GDM1 (cell line): ENCODE results near the gene MCM3AP.

Source experiments
- DNase-seq: peaks from one replicate; lab custom pipeline; 2025; lab: John Stamatoyannopoulos, UW

MCM3AP gene

DNA sequence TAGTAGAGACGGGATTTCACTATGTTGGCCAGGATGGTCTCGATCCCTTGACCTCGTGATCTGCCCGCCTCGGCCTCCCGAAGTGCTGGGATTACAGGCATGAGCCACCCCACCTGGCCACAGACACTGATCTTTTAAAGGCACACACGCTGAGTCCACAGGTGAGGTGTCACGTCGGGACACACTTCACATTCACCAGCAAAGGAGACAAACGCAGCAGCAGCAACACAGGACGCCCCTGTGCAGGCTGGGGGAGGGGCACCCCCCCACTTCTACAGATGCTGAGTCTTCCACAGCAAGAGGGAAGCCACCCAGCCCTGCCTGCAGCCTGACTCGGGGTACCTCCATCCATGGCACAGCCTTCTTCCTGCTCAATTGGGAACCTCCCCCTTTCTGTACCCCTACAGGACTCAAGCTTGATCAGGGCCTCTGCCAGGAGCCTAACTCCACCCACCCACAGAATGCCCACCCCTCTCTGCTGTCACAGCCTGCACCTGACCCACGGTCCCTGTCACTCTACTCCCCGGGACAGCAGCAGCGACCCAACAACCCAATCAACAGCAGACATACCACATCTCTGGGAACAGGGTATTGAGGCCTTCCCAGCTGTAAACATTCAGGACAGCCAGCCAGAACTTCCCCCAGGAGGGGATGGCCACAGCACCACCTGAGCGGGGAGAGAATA is 66.4 kb downstream of the MCM3AP start:
- no peak for DNase-seq

DNA sequence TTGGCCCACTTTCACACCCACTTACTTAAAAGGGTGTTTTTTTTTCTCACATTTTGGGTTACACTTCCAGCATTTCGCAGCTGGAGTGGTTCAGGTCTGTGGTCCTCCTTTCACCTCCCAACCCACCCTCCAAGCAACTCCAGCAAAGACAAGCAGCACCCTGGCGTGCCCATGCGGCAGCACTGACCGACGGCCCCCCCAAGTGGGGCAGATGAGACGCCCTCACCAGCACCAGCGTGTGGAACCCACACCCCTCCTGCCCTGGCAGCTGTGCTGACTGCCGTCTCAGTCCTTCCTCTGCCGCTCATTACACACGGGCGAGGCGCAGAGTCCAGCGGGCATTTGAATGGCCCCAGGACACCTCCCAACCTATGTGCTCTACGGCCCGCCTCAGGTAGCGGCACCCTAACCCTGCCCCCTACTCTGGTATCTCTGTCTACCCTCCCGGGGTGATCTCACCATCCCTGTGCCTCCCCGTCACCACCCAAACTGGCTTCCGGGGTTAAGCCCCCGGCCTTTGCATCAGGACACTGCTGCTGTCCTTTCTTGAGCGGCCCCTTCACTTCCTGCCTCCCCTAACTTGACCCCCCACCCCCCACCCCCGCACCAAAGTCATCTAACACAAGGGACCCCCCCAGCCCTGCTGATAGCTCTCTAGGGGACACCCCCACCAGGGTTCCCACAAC is 67.8 kb downstream of the MCM3AP start:
- no peak for DNase-seq

DNA sequence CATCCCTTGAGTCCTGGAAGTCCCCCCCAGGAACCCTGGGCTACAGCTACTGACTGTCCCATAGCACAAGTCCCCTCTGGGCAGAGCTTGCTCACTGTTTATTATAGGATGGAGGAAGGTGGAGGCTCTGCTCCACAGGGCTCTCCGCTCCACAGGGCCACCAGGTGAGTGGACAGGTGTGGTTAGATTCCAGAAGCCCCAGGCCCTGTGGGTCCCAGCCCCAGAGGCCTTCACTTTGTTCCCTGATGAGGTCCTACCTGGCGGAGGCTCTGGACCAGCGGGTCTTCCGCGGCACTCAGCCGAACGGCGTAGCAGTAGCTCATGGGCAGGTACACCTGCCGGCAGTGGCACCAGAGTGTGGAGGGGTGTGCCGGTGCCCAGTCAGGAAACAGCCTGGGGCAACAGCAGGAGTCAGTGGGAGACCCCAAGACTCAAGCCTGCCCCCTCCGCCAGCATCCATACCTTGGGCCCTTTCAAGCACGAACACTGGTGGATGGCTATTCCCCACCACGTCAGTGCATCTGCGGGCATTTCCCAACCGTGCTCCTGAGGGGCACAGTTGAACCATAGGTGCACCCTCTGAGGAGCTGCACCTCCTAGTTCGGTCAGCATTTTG is 69.2 kb downstream of the MCM3AP start:
- no peak for DNase-seq

DNA sequence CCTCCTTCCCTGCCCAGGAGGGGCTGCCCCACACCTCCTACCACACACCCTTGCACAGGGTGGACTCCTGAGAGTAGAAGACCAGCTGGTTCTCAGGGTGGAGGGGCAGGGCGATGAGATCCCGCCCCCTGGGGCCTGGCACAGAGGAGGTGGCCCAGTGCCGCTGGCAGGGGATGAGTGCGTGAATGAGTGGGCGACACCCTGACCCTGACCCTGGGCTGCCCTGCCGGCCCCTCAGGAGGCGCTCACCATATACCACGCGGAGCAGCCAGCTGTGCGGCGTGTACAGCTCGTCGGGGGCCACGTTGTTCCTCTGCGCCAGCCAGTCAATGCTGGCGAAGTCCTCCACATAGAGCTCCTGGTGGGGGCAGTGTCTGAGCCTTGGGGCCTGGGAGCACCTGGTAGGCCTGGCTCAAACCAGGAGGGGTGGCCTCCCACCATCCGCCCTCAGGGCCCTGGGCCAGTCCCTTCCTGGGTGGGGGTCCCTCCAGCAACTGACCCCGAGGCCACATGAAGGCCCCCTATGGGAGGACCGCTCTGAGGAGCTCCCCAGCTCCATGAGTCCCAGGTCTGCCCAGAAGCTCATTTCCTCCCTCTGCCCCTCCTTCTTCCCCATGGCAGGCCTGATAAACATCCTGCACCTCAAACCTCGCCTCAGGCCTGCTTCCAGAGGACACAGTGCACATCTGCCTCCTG is 69.8 kb downstream of the MCM3AP start:
- no peak for DNase-seq

DNA sequence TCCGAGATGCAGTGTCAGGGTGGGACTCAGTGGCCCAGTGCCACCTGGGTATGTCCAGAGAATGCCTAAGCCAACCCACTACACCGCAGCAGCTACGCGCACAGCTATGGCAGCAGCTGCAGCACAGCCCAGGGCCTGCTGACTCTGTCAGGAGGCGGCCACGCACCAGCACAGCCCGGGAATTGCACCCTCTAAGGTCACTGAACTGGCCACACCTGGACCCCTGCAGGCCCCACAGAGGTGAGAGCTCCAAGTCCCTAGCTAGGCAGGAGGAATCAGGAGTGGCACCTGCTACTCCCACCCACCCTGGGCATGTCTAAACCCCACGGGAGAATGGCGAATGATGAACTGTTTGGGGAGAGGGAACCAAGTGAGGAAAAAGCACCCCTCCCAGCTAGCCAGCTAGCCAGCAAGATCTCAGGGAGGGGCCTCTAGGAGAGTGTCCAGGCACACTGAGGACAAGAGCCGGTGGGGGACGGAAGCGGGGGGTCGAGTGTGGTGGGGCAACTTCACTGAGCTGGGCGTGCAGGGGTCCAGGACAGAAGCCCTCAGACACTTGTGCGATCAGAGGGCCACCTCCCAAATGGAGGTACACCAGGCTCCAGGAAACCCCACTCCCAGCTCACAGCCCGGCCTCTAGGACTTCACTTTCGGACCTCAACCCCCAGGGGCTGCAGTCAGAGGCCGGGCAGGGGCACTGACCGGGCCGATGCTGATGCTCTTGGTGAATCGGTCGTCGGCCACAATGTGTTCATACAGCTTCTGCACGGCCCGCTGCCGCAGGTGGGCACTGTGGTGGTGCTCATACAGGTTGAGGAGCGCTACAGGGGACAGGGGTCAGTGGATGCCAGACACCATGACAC is 70.7 kb downstream of the MCM3AP start:
- DNase-seq = no peak

DNA sequence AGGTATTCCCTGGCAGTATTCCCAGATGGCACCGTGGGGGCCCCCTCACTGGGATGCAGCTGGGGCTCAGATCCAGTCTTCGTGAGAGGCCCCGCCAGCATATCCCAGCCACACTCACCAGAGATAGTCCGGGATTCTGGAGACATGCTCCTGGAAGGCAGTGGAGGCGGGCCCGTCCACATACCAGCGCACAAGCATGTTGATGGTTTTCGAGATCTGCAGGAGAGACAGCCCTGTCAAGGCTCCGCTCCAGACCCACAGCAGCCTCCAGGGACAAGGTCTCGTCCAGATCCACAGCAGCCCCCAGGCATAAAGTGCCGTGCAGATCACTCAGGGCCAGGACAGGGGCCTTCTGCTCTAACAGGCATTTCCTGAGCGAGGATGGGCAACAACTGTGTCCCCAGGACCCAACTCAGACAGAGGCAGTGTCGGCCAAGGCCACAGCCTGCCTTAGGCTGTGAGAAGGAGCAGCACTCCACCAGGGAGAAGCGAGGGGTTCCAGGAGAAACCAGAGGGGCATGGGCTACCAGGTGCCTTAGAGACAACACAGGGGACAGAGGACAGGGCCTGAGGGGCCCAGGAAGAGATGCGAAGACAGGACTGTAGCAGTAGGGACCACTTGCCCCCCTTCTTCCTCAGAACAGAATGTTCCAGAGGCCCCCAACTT is 71.7 kb downstream of the MCM3AP start:
- no peak for DNase-seq

DNA sequence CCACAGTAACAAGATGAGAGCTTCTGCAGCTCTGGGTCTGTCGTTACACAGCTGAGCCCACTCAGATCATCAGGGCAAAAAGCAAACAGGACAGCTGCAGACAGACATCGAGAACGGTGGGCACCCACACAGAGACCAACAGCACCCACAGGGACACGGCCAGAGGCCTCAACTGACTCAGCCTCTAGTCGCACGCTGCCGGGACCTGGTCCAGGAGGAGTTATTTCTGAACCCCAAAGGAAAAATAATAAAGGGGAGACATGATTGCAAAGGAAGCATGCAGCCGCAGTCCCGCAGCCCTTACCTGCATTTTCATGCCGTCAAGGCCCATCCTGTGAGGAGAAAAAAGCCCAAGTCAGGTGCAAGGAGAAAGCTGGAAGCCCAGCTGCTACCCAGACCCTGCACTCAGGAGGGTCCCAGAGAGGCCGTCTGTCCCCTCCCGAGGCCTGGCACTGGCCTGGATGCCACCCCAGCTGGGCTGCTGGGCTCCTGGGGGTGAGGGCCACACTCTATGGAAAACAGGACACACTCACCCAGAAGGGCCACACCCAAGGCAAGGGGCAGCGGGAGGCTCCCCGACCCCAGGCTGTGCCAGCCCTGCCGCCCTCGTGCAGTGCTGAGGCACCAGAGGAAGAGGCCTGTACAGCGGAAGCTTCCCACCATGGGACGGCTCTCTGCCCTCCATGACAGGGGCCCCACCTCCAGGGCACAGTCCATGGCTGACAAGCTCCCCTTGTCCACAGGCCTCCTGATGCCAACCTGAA is 72.5 kb downstream of the MCM3AP start:
- DNase-seq = no peak

DNA sequence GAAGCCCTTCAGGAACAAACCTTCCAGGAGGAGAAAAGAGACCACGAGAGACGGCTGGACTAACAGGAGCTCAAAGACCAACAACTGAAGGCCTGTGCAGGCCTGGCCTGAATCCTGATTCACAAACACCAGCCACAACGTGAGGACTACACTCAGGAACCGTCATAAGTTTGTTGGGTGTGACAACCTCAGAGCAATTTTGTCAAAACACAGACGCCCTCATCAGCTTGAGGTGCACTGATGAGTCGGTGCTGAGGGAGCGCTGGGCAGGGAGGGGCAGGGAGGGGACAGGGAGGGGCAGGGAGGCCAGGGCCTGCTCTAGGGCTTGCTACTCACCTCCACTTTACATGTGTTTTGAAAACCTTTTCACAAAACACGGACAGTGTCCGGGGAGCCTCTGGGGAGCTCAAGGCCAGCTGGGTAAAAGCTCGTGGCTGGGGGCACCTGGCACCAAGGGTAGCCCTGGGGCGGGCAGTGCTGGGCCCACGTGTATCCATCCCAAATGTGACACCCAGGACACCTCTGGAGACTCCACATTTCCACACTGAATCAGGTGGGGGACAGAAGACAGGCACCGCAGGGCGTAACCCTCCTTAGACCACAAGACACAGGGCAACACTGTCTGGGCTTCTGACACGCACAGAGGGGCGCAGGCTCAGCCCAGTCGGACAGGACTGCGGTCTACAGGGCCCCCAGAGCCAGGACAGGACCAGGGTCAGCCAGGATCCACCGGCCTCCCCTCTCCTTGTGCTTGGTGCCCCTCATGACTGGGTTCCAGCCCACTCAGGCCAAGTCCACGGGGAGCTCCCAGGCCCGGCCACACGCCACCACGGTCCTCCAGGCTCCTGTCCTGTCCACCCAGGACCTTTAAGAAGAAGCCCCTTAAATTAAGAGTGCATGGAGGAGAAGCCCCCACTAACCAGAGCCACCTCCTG is 73.4 kb downstream of the MCM3AP start:
- DNase-seq = no peak

DNA sequence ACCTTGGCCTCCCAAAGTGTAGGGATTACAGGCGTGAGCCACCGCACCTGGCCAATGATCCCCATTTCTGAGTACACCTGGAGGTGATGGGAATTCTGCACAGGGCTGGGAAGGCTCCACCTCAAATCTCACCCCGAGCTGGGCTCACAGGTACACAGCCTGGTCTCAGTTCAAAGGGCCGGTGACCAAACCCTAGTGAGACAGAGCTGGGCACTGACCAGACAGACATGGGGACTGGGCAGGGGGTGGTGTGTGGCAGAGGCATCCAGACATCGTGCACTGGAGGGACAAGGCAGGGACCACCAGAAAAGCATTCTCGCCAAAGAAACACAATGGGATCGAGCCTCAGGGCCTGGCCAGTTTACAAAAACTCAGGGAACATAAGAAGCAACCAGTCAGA is 74.0 kb downstream of the MCM3AP start:
- no peak for DNase-seq

DNA sequence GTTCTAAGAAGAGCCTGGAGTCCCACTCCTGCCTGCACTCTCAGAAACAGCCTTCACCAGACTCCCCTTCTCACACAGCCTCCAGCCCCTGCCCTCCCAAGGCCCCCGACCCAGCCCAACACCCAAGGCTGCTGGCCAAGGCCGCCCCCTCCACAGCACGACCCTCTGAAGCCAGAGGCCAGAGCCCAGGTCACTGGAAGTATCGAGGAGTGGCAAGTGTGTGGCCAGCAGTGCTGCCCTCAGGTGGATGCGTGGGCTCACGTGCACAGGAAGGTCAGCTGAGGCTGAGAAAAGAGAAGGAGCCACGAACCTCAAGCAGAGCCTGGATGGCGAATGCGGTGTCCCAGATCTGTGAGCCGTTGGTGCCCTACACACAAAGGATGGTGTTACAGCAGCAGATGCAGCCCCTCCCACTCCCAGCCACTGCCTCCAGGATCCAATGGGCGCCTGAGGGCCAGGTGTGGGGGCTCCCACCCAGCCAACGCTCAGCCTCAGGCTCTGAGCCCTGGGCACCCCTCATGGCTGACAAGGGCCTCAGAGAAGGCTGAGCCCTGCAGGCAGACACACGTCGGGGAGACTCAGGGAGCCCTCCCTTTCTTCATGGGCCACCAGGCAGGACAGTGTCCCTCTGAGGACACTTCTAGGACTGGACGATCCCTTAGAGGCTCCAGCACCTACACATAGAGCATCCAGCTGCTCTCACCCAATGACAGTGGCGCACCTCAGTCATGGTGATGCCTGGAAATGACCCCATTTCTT is 74.9 kb downstream of the MCM3AP start:
- DNase-seq = no peak

DNA sequence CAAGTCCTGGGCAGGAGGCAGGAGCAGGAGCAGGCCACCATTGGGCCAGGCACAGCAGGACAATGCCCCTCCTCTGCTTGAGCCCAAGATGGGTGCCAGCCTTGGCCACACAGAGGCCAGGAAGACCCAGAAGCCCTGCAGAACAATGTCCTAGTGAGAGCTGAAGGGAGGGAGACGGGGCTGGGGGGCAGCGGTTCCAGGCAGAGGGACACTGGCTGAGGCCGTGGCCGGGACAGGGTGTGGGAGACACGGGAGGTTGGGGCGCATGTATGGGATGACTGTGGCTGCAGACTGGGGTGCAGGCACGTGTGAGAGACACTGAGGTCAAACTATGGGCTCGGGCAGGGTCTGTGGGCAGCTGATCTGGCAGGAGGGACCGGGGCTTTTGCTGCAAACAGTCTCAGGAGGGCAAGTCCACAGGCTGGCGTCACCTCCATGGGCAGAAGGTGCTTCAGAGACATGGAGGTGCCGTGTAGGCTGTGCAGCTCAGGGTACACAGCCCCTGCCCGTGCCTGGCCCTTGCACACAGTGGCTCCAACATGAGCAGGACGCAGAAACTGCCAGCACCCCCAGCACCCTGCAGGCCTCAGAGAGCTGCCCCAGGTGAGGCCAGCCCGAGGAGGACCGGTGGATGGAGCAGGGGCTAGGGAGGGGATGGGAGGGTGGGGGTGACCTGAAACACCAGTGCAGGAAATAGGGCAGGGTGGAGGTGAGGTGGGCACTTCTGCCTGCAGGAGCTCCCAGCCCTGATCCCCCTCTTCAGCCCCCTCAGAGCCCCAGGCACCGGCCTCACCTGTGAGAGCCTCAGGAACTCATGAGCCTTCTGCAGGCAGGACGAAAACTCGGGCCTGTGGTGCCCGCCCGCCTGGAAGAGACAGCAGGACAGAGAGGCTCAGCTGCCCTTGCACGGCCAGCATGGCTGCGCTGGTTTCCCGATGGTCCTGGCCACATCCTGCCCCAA is 76.4 kb downstream of the MCM3AP start:
- no peak for DNase-seq

DNA sequence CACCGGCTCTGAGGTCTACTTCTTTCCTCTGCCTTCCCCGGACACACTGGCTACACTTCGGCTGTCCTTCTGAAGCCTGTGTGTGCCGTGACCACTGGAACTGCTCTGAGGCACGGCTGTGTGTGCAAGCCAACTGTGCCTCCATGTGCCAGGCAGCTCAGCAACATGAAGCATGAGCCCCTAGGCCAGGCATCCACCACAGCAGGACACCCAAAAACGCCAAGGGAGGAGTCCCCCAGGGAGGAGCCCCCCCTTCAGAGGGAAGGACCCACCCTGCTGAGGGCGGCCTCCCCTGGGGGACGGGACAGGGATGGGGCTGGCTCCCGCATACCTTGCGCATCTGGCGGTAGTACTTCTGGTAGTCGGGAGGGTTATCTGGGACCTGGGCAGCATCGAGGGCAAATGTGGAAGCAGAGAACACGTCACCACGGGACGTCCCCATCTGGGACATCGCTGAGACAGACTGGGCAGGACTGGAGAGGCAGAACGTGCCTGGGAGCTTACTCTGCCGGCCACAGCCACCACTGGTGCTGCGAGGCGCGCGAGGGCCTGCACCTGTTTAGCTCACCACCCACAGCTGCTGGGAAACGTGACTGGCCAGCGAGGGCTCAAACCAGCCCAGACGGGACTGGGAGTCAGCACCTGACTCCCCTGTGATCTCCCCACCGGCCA is 77.4 kb downstream of the MCM3AP start:
- no peak for DNase-seq

DNA sequence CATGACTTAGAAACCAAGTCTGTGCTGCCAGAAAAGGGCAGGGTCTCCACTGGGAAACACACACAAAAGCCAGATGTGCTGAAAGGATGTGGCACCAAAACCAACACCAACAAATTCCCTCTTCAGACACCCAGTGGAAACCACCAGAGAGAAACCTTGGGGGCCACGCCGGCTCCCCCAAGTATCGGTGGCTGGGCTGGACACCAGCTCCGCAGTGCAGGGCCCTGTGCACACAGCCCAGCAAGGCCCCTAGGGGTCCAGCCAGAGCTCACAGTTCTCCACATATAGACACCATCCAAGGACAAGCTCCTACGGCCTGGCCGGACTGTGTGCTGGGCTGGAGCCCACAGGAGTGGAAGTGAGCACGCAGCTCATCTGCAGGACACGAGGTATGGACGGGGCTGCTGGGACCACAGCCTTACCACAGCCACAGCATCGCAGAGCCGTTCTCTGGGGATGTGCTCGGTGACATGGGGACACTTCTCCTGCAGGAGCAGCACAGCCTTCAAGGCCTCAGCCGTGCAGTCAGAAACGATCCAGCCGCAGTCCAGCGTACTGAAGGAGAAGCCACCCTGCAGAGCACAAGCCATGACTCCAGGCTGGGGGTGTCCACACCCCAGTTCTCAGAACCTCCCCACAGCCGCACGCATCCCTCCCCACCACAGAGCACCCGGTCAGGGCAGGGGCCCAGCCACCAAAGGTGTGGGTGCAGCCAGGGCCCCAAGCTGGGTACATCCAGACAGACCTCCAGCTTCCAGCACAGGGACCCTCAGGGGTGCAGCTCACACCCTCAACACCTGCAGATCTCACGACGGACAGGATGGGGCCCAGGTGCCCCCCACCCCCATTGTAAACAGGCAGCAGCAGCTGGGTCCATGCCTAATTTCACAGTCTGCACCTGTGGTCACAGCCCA is 78.1 kb downstream of the MCM3AP start:
- DNase-seq = no peak

DNA sequence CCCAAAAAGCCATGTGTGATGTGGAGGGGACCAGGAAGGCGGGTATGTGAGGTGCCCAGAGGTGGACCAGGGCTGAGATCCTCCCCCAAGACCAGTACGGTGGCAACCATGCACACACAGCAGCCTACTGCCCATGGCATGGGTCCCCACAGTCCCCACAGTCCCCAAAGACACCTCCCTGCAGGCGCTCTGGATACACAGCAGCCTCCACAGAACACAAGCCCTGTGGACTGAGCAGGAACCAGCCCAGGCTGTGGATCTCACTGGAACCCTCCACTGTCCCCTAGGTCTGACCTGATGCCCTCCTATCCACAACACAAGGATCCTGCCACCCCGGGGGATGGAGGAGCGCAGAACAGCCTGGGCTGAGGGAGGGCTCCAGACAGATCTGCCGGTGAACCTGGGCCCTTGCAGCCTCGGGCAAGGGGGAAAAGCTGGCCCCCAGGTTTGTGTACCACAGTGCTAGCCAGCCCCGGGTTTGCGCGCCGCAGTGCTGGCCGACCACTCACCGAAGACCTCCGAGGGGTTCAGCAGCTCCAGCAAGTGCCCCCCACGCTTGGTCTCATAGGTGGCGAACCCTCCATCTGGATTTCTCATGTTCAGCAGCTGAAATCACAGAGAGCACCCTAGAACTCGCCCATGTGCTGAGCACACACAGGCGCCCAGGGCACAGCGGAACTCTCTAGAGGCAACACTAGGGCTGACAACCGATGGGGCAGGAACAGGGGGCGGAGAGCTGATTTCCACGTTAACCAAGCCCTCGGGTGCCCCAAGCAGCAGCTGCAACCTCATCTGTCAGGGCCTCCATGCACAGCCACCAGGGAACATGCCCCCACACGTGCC is 79.0 kb downstream of the MCM3AP start:
- DNase-seq = no peak

DNA sequence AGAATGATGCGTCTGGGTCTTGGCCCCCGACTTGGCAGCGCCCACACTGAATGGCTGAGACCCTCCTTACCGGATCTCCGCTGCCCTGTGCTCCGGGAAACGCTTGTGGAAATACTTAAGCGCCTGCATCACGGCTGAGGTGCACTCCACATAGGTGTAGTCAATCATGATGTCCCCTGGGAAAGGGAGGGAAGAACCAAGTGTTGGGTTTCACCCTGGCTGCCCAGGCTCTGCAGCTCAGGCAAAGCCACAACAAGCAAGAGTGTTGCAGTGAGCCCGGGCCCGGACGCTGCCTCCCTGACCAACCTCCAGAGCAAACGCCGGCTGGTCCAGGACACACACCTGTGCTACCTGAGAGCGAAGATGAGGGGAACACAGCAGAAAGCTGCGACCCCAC is 79.6 kb downstream of the MCM3AP start:
- DNase-seq = no peak
